ENCODE measurements around the gene PDLIM5.

PDLIM5 gene

DNA sequence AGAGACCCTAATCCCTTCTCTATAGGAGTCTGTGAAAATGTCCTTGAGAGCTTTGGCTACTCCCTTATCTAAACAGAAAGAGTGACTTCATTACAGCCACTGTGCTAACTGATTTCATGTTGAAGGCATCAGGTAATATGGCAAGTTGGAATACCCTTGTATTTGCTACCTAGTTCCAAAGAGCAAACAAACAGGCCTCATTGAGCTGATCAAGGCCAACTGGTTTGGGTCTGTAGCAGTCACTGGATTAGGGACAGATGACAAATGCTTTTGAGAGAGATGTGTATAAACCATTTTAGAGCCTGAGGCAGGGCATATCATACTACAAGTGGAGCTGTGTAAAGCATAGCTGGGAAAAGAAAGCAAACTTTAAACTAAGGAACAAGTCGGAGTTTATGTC is 22.9 kb upstream of the PDLIM5 start:
- no peak for DNase-seq (ENCODE audit: low read depth in 2 of 2)

DNA sequence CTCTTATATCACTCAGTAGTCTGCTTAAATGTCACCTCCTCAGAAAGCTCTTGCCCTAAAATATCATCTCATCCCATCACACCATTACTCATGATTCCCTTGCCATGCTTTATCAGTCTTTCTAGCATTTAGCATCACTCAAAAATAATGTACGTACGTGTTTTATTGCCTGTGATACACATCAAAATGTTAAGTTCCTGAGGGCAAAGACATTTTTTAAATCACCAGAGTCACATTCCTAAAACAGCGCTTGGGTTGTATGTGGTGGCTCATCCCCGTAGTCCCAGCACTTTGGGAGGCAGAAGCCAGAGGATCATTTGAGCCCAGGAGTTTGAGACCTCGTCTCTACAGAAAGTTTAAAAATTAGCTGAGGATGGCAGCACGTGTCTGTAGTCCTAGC is 21.3 kb upstream of the PDLIM5 start:
- DNase-seq (ENCODE audit: low read depth in 2 of 2): no peak

DNA sequence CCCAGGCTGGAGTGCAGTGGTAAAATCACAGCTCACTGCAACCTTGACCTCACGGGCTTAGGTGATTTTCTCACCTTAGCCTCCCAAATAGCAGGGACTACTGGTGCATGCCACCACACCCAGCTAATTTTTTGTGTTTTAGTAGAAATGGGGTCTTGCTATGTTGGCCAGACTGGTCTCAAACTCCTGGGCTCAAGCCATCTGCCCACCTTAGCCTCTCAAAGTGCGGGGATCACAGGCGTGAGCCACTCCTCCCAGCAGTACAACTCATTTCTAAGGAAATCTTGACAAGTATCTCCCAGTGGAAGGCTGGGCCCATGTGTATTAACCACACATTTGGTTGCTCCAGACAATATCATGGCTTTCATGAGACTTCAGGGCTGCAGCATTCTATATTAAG is 20.4 kb upstream of the PDLIM5 start:
- DNase-seq (ENCODE audit: low read depth in 2 of 2): no peak

DNA sequence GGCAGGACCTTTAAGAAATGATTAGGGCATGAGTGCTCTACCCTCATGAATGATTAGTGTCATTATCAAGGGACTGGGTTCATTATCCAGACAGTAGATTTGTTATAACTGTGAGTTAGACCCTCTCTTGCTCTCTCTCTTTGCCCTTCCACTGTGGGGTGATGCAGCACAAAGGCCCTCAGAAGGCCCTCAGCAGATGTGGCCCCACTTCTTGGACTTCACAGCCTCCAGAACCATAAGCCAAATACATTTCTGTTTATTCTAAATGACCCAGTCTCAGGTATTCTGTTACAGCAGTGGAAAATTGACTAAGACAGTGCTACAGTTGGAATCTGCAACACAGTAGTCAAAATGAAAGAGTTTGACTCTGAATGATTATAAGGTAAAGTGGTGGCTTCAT is 17.2 kb upstream of the PDLIM5 start:
- no peak for DNase-seq (ENCODE audit: low read depth in 2 of 2)

DNA sequence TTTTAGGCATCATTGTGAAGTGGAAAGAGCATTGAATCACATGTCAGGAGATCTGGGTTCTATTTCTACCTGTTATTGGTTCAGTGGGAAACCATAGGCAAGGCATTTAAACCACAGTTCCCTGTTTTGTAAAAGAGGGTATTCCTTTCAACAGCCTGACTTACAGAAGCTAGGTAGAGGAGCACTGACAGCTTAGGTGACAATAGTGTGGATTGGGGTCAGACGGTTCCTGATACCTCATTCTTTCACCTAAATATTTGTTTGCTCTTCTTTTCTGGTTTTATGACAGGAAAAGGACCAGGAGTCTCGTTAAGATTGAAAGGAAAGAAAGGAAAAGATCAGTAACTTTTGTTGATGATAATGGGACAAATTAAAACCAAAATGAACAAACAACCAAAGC is 15.9 kb upstream of the PDLIM5 start:
- no peak for DNase-seq (ENCODE audit: low read depth in 2 of 2)

DNA sequence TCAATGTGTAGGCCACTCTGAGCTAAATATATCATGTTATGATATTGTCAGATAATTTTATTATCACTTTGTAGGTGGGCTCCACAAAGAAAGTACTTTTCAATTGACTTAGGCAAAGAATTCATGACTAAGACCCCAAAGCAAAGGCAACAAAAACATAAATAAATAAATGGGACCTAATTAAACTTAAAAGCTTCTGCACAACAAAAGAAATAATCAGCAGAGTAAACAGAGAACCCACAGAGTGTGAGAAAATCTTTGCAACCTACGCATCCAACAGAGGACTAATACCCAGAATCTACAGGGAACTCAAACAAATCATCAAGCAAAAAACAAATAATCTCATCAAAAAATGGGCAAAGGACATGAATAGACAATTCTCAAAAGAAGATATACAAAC is 15.2 kb upstream of the PDLIM5 start:
- no peak for DNase-seq (ENCODE audit: low read depth in 2 of 2)

DNA sequence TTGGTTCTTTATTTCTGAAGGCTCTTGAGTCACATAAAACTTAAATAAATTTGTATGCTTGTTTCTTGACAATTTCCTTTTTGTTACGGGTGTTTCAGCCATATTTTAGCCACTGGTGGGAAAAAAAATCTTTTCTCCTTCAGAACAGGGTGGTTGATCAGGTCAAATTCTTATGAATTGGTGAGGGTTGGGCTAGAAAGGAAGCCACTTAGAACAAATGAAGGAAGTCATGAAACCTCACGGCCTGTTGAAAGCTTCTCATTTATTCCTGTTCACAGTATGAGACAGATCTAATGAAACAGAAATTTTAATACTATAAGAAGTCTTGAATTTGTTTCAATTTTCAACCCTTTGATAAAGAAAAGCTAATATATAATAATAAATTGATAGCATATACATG is 12.1 kb upstream of the PDLIM5 start:
- no peak for DNase-seq (ENCODE audit: low read depth in 2 of 2)

DNA sequence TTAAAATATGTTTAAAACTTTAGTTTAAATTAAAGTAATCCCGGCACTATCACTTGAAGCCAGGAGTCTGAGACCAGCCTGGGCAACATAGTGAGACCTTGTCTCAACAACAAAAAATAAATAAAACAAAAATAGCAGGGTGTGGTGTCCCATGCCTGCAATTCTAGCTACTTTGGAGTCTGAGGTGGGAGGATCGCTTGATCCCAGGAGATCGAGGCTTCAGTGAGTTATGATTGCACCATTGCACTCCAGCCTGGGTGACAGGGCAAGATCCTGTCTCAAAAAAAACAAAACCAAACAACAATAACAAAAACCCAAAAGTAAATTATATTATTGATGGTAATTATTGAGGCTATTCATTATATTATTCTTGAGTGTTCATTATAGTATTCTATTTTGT is 9.9 kb upstream of the PDLIM5 start:
- DNase-seq (ENCODE audit: low read depth in 2 of 2): no peak

DNA sequence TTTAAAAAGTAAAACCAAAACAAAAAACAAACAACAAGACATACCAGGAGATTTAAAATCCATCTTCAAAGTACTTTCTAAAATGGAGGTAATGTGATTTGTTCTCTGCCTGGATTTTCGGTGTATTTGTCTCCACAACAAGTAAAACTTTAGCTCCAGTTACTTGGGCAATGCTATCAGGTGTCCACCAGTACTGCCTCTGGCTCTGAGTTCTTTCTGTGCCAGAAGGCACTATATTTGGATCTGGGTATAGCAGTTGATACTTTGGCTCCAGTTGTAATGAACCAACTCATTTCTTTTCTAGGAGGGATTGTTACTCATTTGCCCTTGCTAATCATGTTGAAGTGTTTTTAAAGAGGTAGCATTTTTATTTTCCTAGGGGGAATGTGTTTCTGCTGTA is 9.5 kb upstream of the PDLIM5 start:
- no peak for DNase-seq (ENCODE audit: low read depth in 2 of 2)

DNA sequence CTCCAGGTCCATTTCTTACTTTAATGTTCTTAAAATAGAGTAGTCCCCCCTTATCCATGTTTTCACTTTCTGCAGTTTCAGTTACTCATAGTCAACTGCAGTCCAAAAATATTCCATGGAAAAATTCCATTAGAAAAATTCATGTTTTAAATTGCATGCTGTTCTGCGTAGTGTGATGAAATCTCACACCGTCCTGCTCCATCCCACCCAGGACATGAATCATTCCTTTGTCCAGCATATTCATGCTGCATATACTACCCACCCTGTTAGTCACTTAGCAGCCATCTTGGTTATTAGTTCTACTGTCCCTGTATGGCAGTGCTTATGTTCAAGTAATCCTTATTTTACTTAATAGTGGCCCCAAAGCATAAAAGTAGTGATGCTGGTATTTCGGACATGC is 5.4 kb upstream of the PDLIM5 start:
- DNase-seq (ENCODE audit: low read depth in 2 of 2): no peak

DNA sequence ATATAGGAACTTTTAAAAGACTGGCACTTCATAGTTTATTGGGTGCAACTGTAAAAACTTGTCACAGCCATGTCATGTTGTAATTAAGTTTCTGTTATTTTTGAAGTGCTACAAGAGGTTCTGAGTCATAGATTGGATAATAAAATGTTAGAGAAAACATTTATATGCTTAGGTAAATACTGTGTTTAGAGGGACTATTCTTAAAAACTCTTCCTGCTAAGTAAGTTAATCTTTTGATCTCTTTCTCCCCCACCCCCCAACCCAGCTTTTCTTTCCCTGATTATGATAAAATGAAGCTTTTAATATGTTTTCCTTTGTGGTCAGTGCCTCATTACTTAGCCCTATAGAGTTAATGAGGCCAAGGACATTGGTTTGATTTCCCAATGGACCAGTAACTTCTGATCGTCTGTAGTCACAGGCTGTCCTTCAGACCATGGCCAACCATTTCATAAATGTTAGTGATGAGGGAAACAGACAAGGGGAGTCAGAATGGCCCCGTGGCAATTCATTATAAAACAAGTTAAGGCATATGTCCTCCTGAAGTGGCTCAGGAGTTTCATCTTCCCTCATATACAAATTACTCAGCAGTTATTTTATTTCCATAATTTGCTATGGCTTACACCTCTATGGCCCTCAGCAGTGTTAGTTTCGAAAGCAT is 3.9 kb upstream of the PDLIM5 start:
- no peak for DNase-seq (ENCODE audit: low read depth in 2 of 2)

DNA sequence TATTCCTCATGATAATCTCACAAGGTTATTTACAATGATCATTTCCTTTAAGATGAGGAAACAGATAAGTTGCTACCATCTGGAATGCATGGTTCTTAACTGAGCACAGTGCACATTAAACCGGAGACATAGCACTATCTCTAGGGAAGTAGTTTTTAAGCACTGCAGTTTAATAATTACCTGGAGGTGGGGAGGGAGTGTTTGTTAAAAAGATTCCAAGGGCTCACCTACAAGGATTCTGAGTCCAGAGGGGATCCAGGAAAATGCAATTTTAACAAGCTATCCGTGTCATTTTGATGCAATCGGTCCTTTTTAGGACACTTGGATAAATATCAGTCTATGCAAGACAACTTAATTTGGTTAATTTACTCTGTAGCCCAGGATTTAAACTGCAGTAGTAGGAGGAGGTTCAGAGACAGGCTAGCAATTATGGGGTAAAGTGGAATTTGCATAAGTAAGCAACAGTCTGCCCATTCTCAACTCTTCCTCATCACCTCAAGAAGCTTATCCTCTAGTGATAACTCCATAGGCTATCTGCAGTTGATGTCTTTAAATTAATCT is 2.8 kb upstream of the PDLIM5 start:
- no peak for DNase-seq (ENCODE audit: low read depth in 2 of 2)

DNA sequence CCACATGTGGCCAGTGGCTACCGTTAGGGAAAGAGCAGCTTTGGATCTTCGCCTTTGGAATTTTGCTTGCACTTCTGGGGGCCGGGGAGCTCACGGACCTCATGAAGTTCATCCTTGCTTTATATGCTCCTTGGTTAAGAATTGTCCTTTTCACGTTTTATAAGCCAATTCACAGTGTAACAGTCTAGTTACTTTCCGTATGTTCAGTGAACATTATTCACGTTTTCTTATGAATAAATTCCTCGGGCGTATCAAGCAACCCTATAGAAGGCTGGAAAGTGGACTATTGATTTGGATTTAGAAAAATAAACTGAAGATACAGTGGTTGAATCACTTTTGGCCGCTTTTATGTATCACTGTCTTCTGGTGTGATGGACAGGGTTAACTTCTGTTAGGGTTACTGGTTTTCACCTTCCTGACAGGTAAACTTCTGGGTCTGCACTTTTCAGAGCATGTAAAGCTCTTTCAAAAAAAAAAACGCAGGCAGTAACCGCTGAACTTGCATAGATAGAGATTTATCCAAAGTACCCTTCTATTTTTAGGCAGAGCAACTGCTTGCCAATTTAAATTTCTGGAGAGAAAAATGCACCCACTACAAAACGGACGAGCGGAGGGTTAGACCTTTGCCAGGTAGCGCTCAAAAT is 569 bp upstream of the PDLIM5 start:
- DNase-seq (ENCODE audit: low read depth in 2 of 2): no peak

DNA sequence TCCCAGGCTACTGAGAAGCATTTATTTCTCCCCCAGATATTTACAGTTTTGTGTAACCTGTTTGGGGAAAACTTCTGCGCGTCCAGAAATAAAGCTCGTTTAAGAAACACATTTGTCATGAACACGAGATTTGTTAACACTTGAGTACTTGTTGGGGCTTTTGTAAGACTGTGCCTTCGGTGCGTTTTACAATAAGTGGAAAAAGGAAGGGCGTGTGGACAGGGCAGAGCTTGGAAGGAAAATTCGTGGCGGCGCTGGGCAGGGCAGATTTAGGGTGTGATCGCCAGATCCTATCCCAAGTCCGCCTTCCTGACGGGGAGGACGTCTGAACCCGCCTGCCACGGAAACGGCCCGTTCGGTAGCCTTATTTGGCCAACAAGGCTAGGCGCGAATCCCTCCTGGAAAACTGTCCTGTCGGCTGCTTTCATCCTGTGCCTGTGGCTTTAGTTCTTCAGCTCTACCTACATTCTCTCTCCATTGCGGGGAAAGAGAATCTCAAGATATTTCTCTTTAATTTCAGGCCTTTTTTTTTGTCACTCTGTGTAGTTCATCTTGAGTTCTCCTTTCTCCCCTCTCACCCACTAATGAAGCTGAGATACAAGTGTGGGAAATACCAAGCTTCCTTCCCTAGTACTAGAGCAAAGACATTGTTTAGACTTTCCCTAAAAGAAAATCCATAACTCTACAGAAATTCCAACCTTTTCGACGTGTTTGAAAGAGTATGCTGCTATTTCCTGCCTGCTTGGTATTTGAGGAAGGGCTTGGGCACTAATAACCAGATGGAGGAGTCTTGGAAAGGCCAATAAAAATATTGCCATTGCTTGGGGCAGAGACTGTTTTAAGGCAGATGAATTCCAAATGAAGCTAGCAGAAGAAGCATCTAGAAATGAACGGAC is 982 bp downstream of the PDLIM5 start:
- DNase-seq (ENCODE audit: low read depth in 2 of 2): no peak

DNA sequence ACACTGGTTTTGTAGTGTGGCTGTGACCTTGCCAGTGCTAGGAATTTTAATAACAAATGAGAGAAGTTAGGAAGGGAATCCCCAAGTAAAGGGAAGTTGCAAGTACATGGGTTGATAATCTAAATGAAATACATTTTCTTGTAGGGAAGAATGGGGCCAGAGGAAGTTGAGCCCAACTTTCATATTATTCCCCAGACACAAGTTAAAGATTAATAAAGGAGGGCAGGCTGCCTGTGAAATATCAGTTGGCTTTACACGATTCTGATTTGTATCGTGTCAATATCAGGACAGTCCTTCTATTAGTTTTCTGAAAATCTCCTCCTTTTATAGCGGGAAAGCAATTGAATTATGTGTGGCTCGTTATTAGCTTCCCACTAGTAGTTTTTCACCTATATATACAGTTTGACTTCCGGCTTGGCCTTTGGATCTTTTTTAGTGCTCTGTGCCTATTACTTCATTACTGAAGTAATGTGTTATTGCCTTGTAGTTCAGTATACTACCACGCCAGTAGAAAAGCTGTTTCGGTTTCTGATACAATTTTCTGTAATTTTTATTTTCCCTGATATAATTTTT is 1.7 kb downstream of the PDLIM5 start:
- DNase-seq (ENCODE audit: low read depth in 2 of 2): no peak

DNA sequence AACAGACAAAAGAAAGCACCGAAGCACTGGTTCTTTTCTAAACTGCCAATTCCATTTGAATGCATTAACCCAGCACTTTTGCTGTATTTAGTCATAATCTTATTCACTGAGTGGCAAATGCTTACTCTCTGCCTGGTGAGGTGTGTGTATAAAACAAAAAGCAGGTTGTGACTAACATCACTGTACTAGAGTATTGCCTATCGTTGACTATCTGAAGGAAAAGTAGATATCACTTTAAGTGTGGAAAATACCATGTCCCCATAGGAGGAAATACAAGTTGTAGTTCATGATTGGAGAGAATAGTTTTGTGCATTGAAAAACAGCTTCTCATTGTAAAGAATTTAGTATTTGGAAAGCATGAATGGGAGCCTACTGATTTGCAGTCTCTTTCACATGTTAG is 2.7 kb downstream of the PDLIM5 start:
- no peak for DNase-seq (ENCODE audit: low read depth in 2 of 2)

DNA sequence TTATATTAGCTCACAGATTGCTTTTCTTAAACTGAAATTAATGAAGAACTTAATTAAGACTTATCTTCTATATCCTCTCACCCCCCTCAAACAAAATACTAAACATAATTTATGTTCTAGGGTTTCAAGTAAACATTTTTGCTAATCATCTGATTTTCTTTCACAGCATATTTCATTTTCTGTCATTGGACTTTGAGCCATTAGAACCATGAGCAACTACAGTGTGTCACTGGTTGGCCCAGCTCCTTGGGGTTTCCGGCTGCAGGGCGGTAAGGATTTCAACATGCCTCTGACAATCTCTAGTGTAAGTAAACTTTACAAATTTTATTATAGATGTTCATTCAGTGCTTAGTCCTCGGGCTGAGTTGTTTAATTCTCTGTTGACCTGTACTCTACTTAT is 3.3 kb downstream of the PDLIM5 start:
- DNase-seq (ENCODE audit: low read depth in 2 of 2): no peak

DNA sequence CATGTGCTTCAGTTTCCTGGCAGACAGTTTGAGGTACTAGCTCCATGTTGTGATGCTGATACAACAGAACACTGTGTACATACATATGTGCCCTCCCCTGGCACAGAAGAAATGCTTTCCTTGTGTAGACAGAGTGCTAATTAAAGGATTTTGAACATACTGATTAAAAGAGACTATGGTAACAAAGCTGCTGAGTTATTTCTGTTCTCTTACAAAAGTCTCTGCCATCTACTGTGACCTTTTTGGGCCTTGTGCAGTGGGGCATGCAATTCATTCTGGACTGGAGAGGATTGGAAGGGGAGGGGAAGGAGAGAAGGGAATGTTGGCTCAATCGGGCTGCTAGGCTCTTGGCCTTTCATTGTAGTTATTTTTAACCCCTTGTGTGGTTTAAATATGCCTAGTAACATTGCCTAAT is 6.0 kb downstream of the PDLIM5 start:
- DNase-seq (ENCODE audit: low read depth in 2 of 2): no peak

DNA sequence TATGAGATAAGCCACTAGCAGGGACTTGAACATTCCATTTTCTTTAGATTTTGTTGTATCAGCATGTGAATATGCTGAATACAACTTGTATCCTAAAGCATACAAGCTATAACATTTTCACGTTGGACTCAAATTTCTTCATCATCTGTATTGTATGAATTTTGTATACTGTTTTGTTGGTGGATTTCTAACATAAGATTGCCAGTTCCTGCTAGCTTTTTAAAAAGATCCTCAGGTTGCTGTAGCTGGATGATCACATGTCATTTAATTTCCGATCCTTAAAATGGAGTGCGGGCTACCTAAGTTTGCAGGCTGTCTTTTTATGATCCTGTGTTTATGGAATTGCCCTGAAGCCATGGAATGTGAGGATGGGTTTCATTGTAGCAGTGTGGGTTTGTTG is 6.9 kb downstream of the PDLIM5 start:
- DNase-seq (ENCODE audit: low read depth in 2 of 2): no peak

DNA sequence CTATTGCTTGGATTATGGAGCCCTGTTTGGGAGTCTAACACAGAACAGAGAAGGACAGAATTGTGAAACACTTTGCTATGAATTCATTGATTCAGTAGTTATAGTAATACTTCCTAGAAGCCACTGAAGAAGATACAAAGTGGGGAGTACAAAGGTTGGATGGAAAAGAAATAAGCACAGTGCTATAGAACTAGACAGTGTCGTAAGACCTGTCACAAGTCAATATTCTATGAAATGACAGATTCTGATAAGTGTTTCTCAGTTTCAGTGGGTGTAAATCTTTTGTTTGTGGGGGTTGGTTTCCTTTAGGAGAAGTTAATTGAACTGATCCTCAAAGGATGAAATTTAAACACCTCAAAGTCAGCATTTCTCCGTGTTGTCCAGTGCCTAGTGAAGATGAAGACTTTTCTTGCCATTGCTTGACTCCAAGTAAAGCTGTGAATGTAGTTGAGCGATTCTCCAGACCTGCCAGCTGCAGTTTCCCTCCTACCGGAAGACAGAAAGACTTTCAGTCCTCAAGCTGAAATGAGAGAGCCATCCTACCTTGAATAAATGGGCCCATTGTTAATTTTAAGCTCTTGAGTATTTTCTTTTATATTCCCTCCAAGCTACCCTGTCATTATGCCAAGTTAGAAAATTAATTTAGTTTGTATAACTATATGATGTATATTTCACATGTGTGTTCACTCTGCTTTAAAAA is 7.9 kb downstream of the PDLIM5 start:
- no peak for DNase-seq (ENCODE audit: low read depth in 2 of 2)

DNA sequence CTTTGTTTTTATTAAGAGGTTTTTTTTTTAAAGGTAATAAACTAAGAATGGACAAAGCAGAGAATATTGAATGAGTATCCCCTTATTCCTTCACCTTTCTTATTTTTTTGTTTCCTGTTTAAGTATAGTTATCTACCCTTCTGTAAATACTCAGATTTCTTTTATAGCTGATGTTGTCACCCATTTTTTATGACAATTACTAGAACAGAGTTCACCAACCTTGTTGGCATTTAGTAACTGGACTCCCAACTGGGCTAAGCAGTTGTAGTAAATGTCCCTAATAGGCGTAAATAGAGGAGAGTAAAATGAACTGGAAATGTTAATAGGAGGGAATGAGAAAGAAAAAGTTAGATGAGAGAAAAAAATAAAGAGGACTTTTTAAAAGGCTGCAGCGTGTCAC is 9.8 kb downstream of the PDLIM5 start:
- DNase-seq (ENCODE audit: low read depth in 2 of 2): no peak

DNA sequence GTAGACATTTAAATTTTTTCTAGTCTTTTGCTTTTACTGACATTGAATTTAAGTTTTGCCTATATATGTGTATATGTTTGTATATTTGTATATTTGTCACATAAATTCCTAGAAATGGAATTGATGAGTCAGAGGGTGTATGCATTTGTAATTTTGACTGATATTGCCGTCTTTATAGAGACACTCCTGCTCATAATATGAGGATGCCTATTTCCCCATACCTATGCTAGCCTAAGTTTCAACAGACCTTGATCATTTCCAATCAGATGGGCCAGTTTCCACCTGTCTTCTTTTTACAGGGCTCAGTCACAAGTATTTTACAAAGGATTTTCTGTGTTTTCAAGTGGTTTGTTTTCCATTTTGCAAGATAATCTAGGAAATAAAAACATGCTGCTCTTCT is 10.8 kb downstream of the PDLIM5 start:
- DNase-seq (ENCODE audit: low read depth in 2 of 2): no peak

All from stimulated activated CD8-positive, alpha-beta memory T cell treated with anti-CD3 and anti-CD28 coated beads, Interleukin-7, amount 100 ng/mL, for 4 hours (primary cell).